GM19043 (cell line): ENCODE data around the gene PRIM2.
"Not testable (repeated sequence)": the region's sequence is repeated elsewhere in the genome, so short reads cannot be mapped to it uniquely, and the experiment has no call there.

Source experiments
- ATAC-seq: cut with Tn5 transposase; IDR thresholded peaks from one replicate; pipeline ENCODE4 v1.9.1; 2021; ENCODE audit warnings: low read depth; ENCODE audit not compliant: unreplicated experiment

Gene PRIM2

DNA sequence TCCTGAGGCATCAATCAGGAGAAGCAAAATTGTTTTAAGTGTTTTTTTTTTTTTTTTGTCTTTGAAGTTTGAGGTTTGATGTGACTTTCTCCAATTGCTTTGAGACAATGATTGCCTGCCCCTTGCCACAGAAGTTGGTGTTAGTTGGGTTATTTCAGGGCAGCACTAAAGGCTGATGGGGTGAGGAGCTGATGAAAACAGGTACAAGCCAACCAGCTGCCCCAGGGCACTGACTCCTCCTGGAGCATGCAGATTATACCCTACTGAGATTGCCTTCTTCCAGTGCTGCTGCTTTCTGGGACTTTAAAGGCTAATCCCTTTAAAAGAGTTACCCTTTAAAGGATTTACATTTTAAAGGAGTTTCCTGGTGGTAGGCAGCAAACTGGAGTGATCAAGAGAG is 172.5 kb downstream of the PRIM2 start:
- ATAC-seq, result not testable (repeated sequence)

DNA sequence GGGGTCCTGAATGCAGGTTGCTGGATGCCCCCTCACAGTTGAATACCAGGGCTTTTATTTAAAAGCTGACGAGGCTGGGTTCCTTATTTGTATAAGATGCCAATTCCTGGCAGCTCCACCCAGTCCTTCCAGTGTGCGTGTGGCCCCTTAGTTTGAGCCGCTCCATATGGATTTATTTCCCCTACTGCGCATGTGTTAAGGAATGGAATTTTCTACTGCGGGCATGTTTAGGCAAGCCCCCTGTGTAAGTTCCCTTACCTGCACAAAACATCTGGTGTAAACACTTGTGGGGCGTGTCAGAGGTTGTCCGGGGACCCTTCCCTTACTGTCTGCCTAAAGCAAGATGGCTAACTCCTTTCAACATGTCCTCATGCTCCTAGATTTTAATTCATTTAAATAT is 174.4 kb downstream of the PRIM2 start:
- not testable (repeated sequence) for ATAC-seq

DNA sequence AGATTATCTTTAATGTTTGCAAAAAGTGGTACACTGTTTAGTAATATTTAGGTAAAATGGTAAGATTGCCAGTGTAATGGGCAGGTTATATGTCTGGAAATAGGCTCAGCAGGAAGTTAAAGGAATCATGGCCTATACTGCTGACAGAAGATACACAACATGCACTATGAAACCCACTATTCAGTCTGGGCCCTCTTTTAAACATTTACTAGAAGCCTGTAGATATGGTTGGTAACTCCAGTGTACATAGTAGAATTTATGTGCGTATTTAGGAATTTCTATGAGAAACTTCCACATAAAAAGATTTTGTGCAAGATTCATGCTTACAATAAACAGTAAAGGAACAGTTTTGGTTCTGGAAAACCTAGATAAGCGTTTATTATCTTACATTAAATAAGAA is 178.8 kb downstream of the PRIM2 start:
- ATAC-seq, result not testable (repeated sequence)

DNA sequence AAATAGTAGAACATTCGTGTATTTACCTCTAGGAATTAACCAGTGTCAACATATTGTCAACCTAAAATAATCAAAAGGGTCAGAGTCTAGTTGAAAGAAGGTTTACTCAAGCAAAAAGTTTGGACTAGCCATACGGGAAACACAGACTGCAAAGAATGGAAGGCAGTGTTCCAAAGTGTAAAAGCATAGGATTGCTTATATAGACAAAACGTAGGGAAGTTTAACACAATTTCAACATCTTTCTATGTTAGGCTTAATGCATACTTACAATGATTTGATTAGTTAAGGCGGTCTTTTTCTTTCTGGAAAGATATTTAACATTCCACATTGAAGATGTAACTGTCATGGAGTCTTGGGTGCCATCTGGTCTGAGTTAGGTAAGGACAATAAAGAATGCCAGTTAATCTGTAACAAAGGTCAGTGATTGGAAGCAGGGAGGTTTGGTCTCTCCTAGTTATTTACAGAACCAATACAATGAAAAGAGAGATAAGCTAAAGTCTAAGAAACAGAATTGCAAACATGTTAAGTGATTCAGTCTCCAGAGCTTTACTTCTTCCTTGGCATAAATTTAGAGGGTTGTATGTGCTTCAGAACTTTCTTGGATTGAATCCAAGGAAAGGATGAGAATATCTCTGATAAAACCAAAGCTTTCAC is 183.1 kb downstream of the PRIM2 start:
- not testable (repeated sequence) for ATAC-seq

DNA sequence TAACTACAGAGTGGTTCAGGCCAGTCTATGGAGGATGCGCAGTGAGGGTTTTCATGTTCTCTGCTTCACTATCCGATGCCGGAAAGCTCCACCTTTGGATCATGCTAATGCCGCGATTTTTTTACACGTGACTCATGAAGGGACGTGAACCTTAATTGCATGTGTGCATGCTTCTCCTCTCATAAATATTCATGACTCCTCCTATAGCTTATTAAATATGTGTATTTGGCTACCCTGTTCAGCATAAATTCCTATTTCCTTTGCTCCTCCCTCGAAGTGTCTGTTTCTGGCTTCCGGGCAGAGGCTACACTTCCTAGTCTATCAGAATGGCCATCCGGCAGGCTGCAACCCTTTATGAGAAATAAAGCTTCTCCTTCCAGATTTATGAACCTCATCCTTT is 185.0 kb downstream of the PRIM2 start:
- not testable (repeated sequence) for ATAC-seq

- not testable (repeated sequence) for ATAC-seq
These were observed 187.8 kb downstream of the PRIM2 start for GRCh38 chr6:57505251-57505650.

DNA sequence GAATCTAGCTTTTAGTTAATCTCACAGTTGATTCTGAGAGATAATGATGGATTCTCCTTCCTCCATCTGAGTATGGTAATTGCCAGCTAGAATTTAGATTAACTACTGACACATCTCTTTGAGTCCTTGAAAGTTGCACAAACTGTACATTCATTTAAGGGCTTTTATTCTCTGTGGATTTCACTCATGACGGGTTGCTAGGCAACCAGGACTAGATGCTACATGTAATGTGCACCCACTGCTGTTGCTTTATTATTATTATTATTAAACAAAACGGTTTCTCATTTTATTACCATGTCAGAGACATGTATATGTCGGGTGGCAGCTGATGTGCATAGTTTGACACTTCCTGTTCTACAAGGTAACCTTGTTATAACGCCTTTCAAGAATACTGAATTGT is 193.0 kb downstream of the PRIM2 start:
- ATAC-seq, result not testable (repeated sequence)

- ATAC-seq, result not testable (repeated sequence)
These were observed 197.7 kb downstream of the PRIM2 start for GRCh38 chr6:57515171-57515570.

DNA sequence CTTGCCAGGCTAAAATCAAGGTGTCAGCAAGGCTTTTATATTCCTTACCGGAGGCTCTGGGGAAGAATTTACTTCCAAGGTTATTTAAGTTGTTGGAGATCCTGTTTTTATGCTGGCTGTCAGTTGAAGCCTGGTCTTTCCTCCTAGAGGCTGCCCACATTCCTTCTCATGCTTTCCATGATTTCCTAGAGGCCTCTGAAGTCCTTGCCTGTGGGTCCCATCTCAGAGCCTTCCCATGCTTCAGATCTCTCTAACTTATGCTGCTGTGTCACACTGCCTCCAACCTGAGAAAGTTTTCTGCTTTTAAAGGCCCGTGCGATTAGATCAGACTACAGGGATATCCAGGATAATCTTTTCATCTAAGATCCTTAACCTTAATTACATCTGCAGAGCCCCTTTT is 198.4 kb downstream of the PRIM2 start:
- not testable (repeated sequence) for ATAC-seq

DNA sequence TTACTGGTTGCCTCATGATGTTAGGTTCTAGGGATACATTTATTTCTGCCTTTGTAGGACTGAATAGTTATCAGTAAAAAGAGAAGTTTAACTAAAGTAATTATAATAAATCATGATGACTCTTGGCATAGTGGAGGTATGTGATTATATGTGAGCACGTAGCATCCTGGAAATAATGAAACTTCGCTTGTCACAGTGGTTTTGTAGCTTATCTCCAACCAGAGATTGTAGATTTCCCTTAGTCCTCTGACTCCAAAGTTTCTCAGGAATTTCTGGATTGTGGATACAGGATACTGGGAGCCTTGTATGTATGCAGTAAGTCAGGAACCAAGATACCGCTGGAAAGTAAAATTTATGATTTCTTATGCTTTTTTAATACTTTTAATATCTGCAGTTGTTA is 199.3 kb downstream of the PRIM2 start:
- not testable (repeated sequence) for ATAC-seq

DNA sequence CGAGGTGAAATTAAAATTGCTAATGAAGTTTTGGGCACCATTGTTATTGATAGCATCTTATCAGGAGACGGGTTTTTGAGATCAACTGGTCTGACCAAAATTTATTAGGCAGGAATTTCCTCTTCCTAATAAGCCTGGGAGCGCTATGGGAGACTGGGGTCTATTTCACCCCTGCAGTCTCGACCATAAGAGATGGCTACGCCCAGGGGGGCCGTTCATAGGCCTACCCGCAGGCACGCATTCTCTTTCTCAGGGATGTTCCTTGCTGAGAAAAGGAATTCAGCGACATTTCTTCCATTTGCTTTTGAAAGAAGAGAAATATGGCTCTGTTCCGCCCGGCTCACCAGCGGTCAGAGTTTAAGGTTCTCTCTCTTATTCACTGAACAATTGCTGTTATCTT is 201.8 kb downstream of the PRIM2 start:
- not testable (repeated sequence) for ATAC-seq

DNA sequence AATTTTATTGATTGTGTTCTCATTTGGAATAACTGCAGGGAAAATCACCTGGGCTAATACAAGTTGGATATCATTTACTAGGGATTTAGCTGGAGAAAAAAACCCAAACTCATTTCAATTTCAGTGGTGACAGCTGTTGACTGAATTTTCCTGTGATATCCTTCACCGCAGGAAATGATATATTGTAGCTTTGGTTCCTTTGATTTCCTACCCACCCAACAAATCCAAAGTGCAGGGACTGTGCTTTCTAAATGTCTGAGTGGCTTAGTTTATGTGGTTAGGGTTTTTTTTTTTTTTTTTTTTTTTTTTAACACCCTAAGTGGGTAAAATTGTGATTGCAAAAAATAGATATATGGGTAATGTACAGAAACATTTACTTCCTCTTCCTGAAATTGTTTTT is 203.7 kb downstream of the PRIM2 start:
- ATAC-seq, result not testable (repeated sequence)

DNA sequence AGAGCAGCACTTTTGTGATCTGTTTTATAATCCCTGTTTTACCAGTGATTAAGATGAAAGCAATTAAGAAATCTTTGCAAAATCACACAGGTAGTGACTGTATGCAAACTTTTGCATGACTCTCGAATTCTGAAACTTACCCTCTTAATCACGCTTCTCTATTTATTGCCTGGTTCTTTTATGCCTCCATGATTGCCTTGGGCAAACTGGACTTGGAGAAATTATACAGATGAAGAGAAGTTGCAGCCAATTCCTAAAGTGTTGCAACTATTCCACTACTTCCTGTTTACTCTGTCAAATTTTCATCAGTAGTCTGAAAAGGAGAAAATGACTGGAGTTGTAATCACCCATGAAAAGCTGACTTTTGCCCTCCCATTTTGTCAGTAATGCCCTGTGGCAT is 205.8 kb downstream of the PRIM2 start:
- ATAC-seq, result not testable (repeated sequence)

DNA sequence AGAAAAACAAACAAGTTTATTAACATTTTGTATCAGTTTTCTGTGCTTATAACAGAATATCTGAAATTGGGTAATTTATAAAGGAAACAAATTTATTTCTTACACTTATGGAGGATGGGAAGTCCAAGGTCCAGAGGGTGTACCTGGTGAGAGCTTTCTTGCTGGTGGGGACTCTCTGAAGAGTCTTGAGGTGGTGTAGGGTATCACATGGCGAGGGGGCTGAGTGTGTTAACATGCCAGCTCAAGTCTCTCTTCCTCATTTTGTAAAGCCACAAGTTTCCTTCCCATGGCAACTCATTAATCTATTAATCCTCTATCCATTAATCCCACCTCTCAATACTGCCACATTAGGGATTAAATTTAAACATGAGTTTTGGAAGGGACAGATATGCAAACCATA is 212.3 kb downstream of the PRIM2 start:
- ATAC-seq, result not testable (repeated sequence)

GRCh38 chr6:57532660-57533059 is 215.2 kb downstream of the PRIM2 start:
- not testable (repeated sequence) for ATAC-seq

- ATAC-seq, result not testable (repeated sequence)
These were observed 217.7 kb downstream of the PRIM2 start for GRCh38 chr6:57535121-57535520.

DNA sequence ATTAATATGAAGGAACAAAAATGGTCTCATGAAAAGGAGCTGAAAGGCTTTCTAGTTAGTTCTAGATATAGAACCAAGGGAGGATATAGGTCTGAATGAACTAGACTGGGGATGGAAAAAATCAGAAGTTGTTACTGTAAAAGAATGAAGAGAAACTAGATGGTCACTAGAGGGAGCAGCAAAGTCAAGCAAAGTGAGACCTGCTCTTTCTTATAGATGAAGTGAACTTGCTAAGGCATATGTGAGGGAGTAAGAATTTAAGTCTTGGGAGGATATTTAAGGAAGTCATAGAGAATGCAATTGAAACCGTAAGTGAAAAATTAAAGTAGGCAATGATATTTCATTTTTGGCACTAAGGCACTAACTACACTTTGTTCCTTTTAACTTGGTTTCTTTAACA is 218.6 kb downstream of the PRIM2 start:
- ATAC-seq, result peak; percentile 83

GRCh38 chr6:57537916-57538315 is 220.5 kb downstream of the PRIM2 start:
- not testable (repeated sequence) for ATAC-seq

GRCh38 chr6:57551961-57552360 is 234.5 kb downstream of the PRIM2 start:
- not testable (repeated sequence) for ATAC-seq

DNA sequence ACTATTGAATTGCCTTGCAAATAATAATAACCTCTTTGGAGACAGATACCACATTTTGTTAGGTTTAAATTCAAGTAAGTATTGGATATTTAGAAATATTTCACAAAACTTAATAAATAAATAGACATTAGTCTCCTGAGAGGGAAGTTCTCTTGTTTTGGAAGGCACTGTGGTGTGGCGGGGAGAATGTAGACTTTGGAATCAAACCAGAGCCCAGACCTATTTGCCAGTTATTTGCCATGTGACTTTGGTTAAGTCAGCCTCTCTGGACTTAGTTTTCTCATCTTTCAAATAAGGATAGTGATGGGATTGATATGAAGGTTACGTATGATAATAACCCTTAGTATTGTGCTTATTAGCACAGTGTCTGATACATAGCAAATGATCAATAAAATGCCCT is 240.4 kb downstream of the PRIM2 start:
- not testable (repeated sequence) for ATAC-seq

DNA sequence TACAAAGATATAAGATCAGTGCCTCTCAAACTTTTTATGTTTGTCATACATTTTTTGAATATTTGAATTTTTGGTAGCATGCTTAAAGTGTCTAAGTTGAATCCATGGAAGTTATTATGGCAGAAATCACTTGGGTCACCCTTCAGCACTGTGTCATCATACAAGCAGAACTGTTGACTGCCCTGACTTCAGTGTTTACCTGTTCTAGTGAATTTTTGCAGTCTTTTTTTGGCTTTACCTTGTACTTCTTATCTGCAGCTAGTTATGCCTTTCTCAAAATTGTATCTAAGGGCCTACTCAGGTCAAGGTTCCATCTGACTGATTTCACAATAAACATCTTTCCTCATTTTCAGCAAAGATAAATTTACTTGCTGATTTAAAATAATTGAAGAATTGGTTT is 241.7 kb downstream of the PRIM2 start:
- ATAC-seq, result not testable (repeated sequence)

DNA sequence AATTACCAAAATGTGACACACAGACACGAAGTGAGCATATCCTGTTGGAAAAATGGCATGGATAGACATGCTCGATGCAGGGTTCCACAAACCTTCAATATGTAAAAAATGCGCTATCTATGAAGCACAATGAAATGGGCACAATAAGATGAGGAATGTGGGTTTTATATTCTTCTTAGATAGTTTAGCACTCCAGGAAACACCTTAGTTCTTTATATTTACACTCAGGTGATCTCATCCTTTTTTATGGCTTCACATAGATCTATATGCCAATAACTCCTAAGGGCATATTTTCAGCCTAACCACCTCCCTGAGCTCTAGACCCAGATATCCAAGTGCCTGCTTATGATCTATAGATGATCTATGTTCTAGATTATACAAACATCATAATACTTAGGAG is 244.8 kb downstream of the PRIM2 start:
- ATAC-seq, result not testable (repeated sequence)

DNA sequence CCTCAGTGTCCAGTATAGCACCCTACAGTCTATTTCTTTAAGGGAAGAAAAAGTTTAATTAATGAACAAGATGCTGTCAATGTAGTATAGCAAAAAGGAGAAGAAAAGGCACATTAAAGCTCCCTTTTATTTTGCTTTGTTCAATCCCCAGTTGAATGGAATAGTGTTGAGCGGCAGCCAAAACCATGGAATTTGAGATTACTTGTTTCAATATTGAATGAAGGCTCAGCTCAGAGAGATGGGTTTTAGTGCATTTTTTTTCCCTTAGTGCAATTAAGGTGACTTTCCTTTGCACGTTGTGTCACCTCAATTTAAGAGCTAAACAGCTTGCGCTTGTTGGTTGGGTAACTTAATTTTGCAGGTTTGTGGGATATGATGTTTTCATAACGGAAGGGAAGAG is 254.7 kb downstream of the PRIM2 start:
- ATAC-seq, result not testable (repeated sequence)
